GM23248 (cell line): ENCODE results near the gene CACNA1C.

Experiments used
- EZH2 ChIP-seq: fragments of 200-600 bp; sonication (generic); IDR thresholded peaks from 2 replicates; pipeline ENCODE4 v1.6.1; 2018; ENCODE audit warnings: antibody characterized with exemption, mild to moderate bottlenecking; ENCODE audit not compliant: insufficient read depth, poor library complexity, severe bottlenecking
- EZH2phosphoT487 ChIP-seq: fragments of 200-600 bp; sonication (generic); IDR thresholded peaks from 2 replicates; pipeline ENCODE4 v1.6.1; 2018; ENCODE audit warnings: antibody characterized with exemption, moderate library complexity, mild to moderate bottlenecking, low read depth; ENCODE audit not compliant: insufficient read depth

DNA sequence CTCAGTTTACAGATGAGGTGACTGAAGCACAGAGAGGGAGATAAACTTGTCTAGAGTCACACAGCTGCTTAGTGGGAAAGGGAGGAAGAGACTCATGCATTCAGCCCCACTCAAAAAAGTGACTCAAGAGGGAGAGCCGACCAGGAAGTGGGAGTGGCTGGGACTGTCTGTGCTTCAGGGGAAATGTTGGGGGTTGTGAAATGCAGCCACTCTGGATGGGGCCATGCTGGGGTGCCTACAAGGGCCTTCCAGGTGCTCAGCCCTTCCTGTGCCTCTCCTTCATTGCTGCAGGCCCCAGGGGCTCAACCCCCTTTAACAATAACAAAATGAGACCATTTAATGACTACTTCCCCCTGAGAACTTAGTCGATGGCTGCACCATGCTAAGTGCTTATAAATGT lies 41.8 kb downstream of the CACNA1C start:
- TF ChIP-seq EZH2: no peak
- TF ChIP-seq EZH2phosphoT487: no peak
